Panc1 (cell line): ENCODE results near the gene HBA1. TPM values are rescaled to one million over a fixed set of nuclear protein-coding genes. Genes with fewer than 3 reads are reported as not detected.
A peak's percentile ranks its signal among the peaks of the same experiment; 100 is the strongest.
"Not testable (repeated sequence)": the region's sequence is repeated elsewhere in the genome, so short reads cannot be mapped to it uniquely, and the experiment has no call there.

Experiments used
- ATAC-seq: fragments of 200-7000 bp; cut with Tn5 transposase; 2 replicates; pipeline ENCODE4 v1.9.1; 2020; ENCODE audit warnings: mild to moderate bottlenecking, moderate library complexity
- Bru-seq: library from RNA; stranded (reverse); fragments of 400-500 nt; gene quantifications from one replicate; lab custom pipeline; 2021; lab: Mats Ljungman, UMichigan
- BruChase-seq, 2 experiments: library from RNA; stranded (reverse); fragments of 400-500 nt; gene quantifications; one replicate each; lab custom pipeline; 2021; lab: Mats Ljungman, UMichigan
- BruUV-seq: library from RNA; stranded (reverse); fragments of 400-500 nt; replicated peaks from 2 replicates; lab custom pipeline; 2021; lab: Mats Ljungman, UMichigan
- CTCF ChIA-PET: fragments of 300-600 bp; sonication (Branson Sonifier 250); formaldehyde crosslinking; loops from one replicate; lab custom pipeline; 2022; ENCODE audit warnings: antibody characterized with exemption; lab: Charles Lee
- POLR2A ChIA-PET: fragments of 300-600 bp; sonication (Branson Sonifier 250); formaldehyde crosslinking; loops from one replicate; lab custom pipeline; 2022; ENCODE audit warnings: antibody characterized with exemption; lab: Charles Lee
- DNase-seq: peaks from one replicate; pipeline ENCODE4 v3.0.0-alpha.2; 2010; ENCODE audit warnings: low read depth, low spot score
- H3K27ac ChIP-seq: 2 replicates; pipeline ENCODE4 v1.5.1; 2011; ENCODE audit warnings: mild to moderate bottlenecking, low read length, inconsistent platforms
- H3K27me3 ChIP-seq: fragments of 200-500 bp; sonication (Bioruptor generic); 2 replicates; pipeline ENCODE4 v1.6.0; 2014; ENCODE audit warnings: low read length, inconsistent platforms; ENCODE audit not compliant: control insufficient read depth, insufficient read depth
- H3K36me3 ChIP-seq: fragments of 200-500 bp; sonication (Bioruptor generic); 2 replicates; pipeline ENCODE4 v1.5.1; 2014; ENCODE audit warnings: inconsistent platforms, mild to moderate bottlenecking, low read length, moderate library complexity; ENCODE audit not compliant: control insufficient read depth, insufficient read depth
- H3K4me1 ChIP-seq: 2 replicates; pipeline ENCODE4 v1.5.1; 2011; ENCODE audit warnings: inconsistent platforms, mild to moderate bottlenecking, low read length, moderate library complexity; ENCODE audit not compliant: control insufficient read depth, insufficient read depth
- H3K4me3 ChIP-seq, 2 experiments: 2 replicates each; pipeline ENCODE4 v1.5.1; 2011 to 2012; ENCODE audit warnings: low read depth in 2 of 2, low read length in 2 of 2, mild to moderate bottlenecking in 2 of 2, inconsistent platforms in 1 of 2, moderate library complexity in 1 of 2
- H3K9me3 ChIP-seq: fragments of 200-500 bp; sonication (Bioruptor generic); 2 replicates; pipeline ENCODE4 v1.5.1; 2014; ENCODE audit warnings: low read depth, mild to moderate bottlenecking, inconsistent platforms, low read length, moderate library complexity; ENCODE audit not compliant: control insufficient read depth, insufficient read depth
- POLR2AphosphoS5 ChIP-seq: IDR thresholded peaks from 2 replicates; pipeline ENCODE4 v1.6.1; 2012; ENCODE audit warnings: mild to moderate bottlenecking, low read depth, low read length, moderate library complexity
- SIN3A ChIP-seq: IDR thresholded peaks from 2 replicates; pipeline ENCODE4 v1.6.1; 2012; ENCODE audit warnings: low read depth, mild to moderate bottlenecking, low read length, moderate library complexity, borderline replicate concordance; ENCODE audit not compliant: insufficient read depth
- TCF7L2 ChIP-seq: IDR thresholded peaks from 2 replicates; pipeline ENCODE4 v1.6.1; 2011; ENCODE audit warnings: mild to moderate bottlenecking, low read depth, low read length, inconsistent platforms
- in situ Hi-C: cut with HindIII; loops from 2 replicates; pipeline ENCODE4 v1.10.0; 2016; ENCODE audit warnings: low sequenced_read_pairs, low pct_unique_long_range_greater_than_20kb
- intact Hi-C: fragments of 100-400 bp; cut with micrococcal nuclease; formaldehyde crosslinking; loops from one replicate; pipeline ENCODE4 v1.10.0; 2022; ENCODE audit not compliant: unreplicated experiment
- long read RNA-seq: library from polyadenylated mRNA; unstranded; transcript quantifications from one replicate; pipeline ENCODE4 v2.0.0, GENCODE V29; 2021; ENCODE audit not compliant: unreplicated experiment
- polyA plus RNA-seq: library from polyadenylated mRNA; unstranded; fragments of >200 nt; gene quantifications from one replicate; pipeline ENCODE4 v1.2.1, GENCODE V29; 2012; ENCODE audit warnings: missing spikeins; ENCODE audit not compliant: insufficient read length
- total RNA-seq: library from RNA; stranded (reverse); gene quantifications from one replicate; pipeline ENCODE4 v1.2.1, GENCODE V29; 2021; ENCODE audit not compliant: unreplicated experiment
- TF ChIP-seq, protein P1 (sequence below): fragments of 450-650 bp; IDR thresholded peaks from 2 replicates; pipeline ENCODE4 v1.5.1; 2017; ENCODE audit warnings: mild to moderate bottlenecking
- TF ChIP-seq, protein P2 (sequence below), 2 experiments: IDR thresholded peaks; 2 replicates each; pipeline ENCODE4 v1.6.1; 2011 to 2012; ENCODE audit warnings: low read depth in 2 of 2, control low read depth in 1 of 2, low read length in 1 of 2, mild to moderate bottlenecking in 1 of 2, moderate library complexity in 1 of 2; ENCODE audit not compliant: insufficient read depth in 1 of 2

The HBA1 gene
- total RNA-seq (4.4 TPM), Bru-seq, nascent RNA (not detected), BruChase-seq, experiment 1, labeled RNA remaining after a 2-hour chase (not detected), BruChase-seq, experiment 2, labeled RNA remaining after a 6-hour chase (not detected)
- 4.1 TPM for polyA plus RNA-seq
- long read RNA-seq, partial matches to known transcripts: 0 of 1 reads
- long read RNA-seq, other reads (novel, unspliced or antisense): 0 of 1 reads

DNA sequence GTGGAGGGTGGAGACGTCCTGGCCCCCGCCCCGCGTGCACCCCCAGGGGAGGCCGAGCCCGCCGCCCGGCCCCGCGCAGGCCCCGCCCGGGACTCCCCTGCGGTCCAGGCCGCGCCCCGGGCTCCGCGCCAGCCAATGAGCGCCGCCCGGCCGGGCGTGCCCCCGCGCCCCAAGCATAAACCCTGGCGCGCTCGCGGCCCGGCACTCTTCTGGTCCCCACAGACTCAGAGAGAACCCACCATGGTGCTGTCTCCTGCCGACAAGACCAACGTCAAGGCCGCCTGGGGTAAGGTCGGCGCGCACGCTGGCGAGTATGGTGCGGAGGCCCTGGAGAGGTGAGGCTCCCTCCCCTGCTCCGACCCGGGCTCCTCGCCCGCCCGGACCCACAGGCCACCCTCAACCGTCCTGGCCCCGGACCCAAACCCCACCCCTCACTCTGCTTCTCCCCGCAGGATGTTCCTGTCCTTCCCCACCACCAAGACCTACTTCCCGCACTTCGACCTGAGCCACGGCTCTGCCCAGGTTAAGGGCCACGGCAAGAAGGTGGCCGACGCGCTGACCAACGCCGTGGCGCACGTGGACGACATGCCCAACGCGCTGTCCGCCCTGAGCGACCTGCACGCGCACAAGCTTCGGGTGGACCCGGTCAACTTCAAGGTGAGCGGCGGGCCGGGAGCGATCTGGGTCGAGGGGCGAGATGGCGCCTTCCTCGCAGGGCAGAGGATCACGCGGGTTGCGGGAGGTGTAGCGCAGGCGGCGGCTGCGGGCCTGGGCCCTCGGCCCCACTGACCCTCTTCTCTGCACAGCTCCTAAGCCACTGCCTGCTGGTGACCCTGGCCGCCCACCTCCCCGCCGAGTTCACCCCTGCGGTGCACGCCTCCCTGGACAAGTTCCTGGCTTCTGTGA is at the start of gene HBA1:
Gene HBA1 (plus strand): TSS at position 204 of the 906 bp plus-strand sequence. CDS start 37 bp downstream, at position 241.
- BruUV-seq, H3K4me1 ChIP-seq, H3K36me3 ChIP-seq, H3K27ac ChIP-seq, H3K9me3 ChIP-seq, DNase-seq, H3K27me3 ChIP-seq, H3K4me3 ChIP-seq, in situ Hi-C loops, CTCF ChIA-PET, intact Hi-C loops: not testable (repeated sequence)
- POLR2A ChIA-PET: interaction anchor here (0.6 kb wide), 1 partner anchor 188 kb away, joined by 5 read pairs; no protein-coding TSS in a partner anchor
- peak; percentile 42 for ATAC-seq

DNA sequence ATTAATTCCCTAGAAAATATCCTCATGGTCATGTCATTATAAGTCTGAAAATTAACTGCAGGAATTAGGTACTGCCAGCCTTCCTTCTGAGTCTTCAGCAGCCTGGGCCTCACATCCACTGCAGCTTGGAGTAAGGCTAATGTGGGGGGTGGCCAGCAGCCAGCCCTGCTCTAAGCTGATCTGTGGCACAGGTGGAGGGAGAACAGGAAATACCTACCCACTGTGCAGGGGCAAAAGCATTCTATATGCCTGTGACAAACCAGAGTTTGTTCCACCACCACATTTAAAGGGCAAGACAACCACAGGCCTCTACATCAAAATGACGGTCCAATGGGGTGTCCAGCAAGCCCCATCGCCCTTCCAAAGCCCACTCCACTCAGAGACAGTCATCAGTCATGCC is 47.4 kb upstream of the HBA1 start:
- no TSS peak for BruUV-seq
- CTCF ChIA-PET: no interaction called here
- Histone ChIP-seq H3K36me3 (no peaks in the 10 kb centered on the region; the same call in 1 of the 2 replicates), H3K27ac (no peak overlapping the region), H3K4me1 (no peaks in the 10 kb centered on the region), H3K27me3 (no peaks in the 10 kb centered on the region), H3K4me3 (no peak overlapping the region), H3K9me3 (no peaks in the 10 kb centered on the region)
- intact Hi-C loops: no loop called here
- ATAC-seq: no peak
- TF ChIP-seq, protein P1, sequence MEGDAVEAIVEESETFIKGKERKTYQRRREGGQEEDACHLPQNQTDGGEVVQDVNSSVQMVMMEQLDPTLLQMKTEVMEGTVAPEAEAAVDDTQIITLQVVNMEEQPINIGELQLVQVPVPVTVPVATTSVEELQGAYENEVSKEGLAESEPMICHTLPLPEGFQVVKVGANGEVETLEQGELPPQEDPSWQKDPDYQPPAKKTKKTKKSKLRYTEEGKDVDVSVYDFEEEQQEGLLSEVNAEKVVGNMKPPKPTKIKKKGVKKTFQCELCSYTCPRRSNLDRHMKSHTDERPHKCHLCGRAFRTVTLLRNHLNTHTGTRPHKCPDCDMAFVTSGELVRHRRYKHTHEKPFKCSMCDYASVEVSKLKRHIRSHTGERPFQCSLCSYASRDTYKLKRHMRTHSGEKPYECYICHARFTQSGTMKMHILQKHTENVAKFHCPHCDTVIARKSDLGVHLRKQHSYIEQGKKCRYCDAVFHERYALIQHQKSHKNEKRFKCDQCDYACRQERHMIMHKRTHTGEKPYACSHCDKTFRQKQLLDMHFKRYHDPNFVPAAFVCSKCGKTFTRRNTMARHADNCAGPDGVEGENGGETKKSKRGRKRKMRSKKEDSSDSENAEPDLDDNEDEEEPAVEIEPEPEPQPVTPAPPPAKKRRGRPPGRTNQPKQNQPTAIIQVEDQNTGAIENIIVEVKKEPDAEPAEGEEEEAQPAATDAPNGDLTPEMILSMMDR: no peak
- TF ChIP-seq TCF7L2 (no peak), SIN3A (no peak), POLR2AphosphoS5 (no peak)
- TF ChIP-seq, protein P2, sequence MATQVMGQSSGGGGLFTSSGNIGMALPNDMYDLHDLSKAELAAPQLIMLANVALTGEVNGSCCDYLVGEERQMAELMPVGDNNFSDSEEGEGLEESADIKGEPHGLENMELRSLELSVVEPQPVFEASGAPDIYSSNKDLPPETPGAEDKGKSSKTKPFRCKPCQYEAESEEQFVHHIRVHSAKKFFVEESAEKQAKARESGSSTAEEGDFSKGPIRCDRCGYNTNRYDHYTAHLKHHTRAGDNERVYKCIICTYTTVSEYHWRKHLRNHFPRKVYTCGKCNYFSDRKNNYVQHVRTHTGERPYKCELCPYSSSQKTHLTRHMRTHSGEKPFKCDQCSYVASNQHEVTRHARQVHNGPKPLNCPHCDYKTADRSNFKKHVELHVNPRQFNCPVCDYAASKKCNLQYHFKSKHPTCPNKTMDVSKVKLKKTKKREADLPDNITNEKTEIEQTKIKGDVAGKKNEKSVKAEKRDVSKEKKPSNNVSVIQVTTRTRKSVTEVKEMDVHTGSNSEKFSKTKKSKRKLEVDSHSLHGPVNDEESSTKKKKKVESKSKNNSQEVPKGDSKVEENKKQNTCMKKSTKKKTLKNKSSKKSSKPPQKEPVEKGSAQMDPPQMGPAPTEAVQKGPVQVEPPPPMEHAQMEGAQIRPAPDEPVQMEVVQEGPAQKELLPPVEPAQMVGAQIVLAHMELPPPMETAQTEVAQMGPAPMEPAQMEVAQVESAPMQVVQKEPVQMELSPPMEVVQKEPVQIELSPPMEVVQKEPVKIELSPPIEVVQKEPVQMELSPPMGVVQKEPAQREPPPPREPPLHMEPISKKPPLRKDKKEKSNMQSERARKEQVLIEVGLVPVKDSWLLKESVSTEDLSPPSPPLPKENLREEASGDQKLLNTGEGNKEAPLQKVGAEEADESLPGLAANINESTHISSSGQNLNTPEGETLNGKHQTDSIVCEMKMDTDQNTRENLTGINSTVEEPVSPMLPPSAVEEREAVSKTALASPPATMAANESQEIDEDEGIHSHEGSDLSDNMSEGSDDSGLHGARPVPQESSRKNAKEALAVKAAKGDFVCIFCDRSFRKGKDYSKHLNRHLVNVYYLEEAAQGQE (IDR thresholded peaks at IDR 0.05; ENCODE audit: insufficient read depth in 1 of 2, low read depth in 2 of 2, low read length in 1 of 2): no peak
- in situ Hi-C loops: no loop called here
- POLR2A ChIA-PET: no interaction called here
- DNase-seq: no peak
